ENCODE measurements around the gene TMPRSS9.

TMPRSS9 gene

DNA sequence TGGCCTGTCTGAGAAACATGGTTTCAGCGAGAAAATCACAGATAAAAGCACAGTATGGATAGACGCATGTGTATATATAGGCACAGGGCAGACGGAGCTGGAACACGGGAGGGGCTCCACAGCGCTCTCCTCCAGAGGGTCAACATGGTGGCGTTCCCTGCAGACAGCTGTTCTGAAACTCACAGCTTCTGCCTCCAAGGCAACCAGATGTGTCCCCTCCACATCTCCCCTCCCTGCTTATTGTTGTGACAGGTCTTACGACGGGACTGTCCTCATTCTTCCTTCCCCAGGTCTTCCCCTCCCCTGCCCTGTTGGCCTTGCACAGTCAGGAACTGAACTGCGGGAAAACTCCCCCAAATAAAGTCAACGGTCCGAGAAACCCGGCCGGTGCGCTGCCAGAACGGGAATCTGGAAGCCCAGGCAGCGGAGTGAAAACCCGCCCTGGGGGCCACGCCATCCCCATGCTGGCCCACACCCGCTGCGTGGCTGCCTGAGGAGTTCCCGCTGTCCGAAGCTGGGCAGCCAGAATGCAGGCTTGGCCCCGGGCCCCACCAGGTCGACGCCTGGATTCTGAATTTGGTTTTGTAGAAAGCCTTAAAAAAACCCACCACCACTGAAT, 70.0 kb downstream of the TMPRSS9 start:
- no peak for DNase-seq (ENCODE audit: insufficient read length, low spot score)

DNA sequence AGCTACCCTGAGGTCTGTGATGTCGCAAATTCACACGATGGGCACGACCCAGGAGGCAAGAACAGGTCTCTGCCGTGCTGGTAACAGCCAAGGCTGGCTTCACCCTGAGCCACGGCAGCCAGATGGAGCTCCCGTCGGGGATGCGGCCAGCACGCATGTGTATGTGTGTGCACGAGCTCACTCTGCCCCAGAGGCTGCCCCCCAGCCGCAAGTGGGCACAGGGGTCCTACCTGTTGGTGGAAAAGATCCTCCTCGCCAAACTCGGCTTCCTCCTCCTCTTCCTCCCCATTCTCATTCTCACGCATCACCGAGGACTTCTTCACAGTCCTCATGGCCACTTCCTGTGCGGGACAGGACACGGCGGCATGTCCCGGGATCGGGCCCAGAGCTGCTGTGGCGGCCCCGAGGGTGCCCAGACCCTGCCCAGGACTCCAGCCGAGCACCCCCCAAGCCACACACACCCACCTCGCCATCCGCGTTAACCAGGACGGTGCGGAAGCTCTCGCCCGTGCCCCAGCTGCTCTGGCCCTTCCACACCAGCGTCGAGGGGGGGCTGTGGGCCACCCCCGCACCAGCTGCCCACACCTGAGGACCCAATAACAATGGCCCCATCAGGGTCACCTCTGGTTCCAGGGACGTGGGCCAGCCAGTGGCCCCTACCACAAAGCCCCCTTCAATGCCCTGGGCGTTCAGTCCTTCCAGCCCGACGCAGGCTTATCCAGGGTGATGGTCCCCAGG, 71.4 kb downstream of the TMPRSS9 start:
- FAIRE-seq: no peak
- DNase-seq (ENCODE audit: insufficient read length, low spot score): no peak

More for the DNA sequence above, 70.0 kb downstream of the TMPRSS9 start:
- FAIRE-seq: no peak

DNA sequence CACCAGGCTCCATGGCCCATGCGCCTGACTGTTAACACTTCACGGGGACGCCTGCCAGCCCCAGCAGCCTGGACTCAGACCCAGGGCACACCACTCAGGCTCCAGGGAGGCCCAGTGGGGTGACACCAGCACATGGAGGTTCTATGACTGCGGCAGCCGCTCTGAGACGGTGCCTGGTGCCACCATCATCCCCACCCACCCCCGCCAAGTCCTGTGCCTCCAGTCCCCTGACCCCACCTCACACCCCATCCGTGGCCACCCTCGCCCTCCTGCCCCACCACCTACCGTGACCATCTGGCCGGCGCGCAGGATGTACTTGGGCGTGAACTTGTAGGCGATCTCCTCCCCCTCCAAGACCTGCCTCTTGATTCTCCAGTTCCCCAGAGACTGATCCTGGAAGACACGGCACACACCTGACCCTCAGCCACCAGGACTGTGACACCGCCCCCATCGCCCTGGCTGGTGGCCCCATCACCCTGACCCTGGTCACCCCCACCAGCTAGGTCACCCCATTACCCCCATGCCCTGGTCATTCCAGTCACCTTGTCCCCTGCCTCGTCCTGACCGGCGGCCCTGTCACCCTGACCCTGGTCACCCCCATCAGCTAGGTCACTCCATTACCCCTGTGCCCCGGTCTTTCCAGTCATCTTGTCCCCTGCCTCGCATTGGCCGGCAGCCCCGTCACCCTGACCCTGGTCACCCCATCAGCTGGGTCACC, 72.2 kb downstream of the TMPRSS9 start:
- FAIRE-seq (no peak), DNase-seq (ENCODE audit: insufficient read length, low spot score) (no peak)

DNA sequence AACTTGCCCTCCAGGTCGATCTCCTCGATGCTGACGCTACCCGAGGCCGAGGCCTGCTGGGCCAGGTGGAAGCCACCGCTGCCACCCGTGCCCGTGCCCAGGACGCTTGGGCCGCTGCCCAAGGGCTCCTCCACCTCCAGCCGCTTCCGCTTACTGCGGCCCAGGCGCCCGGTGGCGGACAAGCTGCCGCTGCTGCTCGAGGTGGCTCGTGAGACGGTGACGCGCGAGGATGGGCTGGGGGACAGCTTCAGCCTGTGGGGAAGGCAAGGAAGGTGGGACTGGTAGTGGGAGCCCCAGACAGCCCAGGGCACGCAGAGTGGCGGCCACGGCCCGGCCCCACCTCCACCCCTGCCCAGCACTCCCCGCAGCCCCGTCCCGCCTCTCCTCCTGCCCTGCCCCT, 73.8 kb downstream of the TMPRSS9 start:
- FAIRE-seq (no peak), DNase-seq (ENCODE audit: insufficient read length, low spot score) (no peak)

DNA sequence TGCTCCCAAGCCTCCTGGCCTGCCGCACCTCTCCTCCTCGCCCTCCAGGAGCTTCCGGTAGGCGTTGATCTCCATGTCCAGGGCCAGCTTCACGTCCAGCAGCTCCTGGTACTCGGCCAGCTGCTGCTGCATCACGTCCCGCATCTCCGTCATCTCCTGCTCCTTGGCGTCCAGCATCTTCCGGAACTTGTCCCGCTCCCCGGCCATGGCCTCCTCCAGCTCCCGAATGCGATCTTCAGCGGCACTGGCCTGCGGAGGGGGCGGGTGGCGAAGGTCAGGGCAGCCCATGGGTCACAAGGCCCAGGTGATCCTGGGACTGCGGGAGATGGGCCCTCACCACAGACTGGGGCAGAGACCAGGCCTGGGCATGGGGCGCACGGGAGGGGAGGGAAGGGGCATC, 74.2 kb downstream of the TMPRSS9 start:
- DNase-seq (ENCODE audit: insufficient read length, low spot score) (no peak), FAIRE-seq (no peak)

DNA sequence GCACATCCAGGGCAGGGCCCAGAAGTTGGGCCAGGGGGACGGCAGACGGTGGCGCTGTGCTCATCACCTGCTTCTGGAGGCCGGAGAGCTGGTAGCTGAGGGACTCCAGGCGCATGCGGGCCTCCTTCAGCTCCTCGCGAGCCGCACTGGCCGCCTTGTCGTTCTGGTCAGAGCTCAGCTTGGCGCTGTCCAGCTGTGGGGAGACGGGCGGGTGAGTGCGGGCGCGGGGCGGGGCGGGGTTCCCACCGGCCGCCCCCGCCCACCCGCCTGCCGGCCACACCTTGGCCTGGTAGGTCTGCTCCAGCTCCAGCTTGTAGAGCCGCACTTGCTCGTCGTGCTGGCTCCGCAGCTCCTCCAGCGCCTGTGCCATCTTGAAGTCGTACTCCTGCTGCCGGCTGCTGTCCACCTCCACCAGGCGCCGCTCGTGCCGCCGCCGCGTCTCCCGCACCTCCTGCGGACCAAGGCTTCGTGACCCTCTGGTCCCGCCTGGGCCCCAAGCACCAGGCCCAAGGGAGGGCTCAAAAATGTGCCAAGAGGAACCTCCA, 74.7 kb downstream of the TMPRSS9 start:
- DNase-seq (ENCODE audit: insufficient read length, low spot score): no peak
- FAIRE-seq: no peak

DNA sequence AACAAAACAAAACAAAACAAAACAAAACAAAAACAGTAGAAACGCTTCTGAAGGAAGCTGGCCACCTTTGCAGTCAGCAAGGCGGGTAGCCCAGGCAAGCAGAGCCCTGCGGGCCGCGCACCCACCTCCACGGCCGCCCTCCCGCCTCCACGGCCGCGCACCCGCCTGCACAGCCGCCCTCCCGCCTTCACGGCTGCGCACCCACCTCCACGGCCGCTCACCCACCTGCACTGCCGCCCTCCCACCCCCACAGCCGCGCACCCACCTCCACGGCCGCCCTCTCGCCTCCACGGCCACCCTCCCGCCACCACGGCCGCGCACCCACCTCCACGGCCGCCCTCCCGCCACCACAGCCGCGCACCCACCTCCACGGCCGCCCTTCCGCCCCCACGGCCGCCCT, 76.3 kb downstream of the TMPRSS9 start:
- no peak for FAIRE-seq

DNA sequence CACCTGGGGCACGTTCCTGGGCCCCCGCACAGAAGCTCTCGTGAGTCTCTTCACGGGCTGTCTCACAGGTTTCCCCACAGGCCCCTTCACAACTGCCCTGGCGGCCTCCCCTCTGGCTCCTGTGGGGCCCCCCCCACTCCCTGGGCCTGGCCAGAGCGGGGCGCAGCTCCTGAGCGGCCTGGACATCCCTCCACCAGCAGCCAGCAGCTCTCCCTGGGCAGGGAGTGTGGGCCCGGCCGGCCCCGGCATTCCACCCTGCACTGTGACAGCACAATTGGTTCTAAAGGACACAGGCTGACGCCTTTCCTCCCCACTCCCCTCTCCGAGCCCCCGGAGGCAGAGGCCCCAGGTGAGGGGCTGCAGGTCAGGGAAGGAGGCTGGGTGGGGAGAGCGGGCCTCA, 76.9 kb downstream of the TMPRSS9 start:
- DNase-seq (ENCODE audit: insufficient read length, low spot score): no peak
- FAIRE-seq: no peak

More for the DNA sequence above, 76.3 kb downstream of the TMPRSS9 start:
- no peak for DNase-seq (ENCODE audit: insufficient read length, low spot score)

DNA sequence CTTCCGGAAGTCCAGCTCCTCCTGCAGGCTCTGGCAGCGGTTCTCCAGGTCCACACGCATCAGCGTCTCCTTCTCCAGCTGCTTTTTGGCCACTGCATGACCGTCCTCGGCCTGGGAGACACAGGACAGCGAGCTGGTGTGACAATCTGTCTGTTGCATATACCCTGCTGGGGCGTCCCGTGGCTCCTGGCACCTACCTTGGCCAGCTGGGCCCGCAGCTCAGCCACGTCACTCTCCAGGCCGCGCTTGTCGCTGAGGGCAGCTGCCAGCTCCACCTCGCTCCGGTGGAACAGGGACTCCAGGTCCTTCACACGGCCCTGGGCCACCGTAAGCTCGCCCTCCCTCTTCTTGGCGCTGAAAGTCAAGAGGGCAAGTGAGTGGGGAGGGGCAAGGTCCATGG, 78.1 kb downstream of the TMPRSS9 start:
- no peak for FAIRE-seq
- DNase-seq (ENCODE audit: insufficient read length, low spot score): no peak

DNA sequence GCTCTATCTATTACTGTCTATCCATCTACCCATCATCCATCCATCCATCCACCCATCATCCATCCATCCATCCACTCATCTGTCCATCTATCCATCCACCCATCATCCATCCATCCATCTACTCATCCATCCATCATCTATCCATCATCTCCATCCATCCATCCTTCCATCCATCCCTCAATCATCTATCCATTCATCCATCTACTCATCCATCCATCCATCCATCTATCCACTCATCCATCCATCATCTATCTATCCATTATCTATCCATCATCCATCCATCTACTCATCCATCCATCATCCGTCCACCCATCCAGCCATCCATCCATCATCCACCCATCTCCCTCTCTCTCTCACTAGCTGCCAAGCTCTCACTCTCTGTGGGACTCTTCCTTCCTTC, 80.5 kb downstream of the TMPRSS9 start:
- DNase-seq (ENCODE audit: insufficient read length, low spot score) (no peak), FAIRE-seq (no peak)

DNA sequence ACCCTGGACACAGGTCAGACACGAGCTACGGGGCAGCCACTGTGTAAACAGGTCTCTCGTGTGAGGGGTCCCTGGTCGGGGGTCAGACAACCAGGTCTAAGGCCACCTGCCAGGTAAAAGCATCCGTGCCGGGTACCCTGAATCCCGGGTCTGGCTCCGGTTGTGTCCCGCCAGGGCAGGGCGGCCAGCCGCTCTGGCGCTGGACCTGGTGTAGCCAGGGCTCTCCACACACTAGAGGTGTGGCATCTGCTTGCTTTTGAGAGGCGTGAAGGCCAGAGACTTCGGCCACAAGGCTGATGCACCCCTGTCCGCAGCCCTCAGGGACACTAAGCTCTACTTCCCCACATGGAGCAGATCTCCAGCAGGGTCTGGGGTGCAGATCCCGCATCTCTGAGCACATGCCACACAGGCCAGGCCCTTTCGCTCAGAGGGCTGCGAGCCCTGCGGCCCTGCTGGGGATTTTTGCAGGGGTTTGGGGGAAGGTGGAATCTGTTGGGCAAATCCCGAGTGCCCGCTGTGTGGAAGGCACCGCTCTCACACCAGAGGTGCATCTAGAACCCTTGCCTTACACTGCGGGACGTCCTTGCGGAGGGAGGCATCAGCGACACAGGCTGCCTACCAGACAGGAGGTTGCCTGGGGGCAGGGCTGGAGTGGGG, 81.2 kb downstream of the TMPRSS9 start:
- no peak for FAIRE-seq
- DNase-seq (ENCODE audit: insufficient read length, low spot score): no peak

DNA sequence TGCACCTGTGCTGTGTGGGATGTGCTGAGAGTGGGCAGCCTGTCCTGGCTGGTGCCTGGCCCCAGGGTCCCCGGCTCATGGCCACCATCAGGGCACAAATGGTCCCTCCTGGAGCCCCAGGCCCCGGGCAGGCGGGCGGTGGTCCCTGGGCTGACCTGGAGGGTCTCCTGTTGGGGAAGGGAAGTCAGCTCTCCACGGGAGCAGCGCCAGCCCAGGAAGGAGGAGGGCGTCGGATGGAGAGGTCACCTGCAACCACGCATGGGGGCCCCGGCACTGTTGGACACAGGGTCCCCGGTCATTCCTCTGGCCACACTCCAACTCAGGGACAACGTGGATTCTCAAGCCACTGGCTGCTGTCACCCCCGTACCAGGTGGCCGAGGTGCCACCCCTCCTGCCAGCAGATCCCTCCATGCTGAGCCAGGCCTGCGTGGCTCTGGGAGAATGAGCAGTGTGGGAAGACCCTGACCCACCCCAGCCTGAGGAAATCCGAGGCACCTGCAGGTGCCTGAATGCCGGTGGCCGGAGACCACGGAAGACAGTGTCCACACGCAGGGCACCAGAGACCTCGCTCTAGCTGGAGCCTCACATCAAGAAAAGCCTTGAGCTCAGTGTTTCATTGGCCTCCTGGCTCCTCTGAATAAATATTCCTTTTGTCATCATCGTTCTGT, 83.2 kb downstream of the TMPRSS9 start:
- FAIRE-seq: no peak
- no peak for DNase-seq (ENCODE audit: insufficient read length, low spot score)

DNA sequence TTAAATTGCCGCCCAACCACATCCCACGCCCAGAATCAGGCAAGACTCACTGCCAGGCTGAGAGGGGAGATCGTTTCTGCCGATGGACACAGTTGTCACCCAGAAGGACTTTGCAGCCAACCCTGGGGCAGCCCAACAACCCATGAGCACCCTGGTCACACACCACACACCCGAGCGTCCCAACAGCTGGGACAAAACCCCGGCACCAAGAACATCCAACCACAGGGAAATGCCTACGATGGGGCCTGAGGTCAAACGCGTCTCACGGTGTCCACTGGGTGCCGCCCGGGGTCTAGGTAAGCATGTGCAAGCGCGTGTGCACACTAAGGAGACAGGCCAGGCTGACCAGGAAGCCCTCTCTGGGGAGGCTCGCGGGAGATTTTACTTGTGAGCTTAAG, 83.7 kb downstream of the TMPRSS9 start:
- DNase-seq (ENCODE audit: insufficient read length, low spot score): no peak
- no peak for FAIRE-seq

DNA sequence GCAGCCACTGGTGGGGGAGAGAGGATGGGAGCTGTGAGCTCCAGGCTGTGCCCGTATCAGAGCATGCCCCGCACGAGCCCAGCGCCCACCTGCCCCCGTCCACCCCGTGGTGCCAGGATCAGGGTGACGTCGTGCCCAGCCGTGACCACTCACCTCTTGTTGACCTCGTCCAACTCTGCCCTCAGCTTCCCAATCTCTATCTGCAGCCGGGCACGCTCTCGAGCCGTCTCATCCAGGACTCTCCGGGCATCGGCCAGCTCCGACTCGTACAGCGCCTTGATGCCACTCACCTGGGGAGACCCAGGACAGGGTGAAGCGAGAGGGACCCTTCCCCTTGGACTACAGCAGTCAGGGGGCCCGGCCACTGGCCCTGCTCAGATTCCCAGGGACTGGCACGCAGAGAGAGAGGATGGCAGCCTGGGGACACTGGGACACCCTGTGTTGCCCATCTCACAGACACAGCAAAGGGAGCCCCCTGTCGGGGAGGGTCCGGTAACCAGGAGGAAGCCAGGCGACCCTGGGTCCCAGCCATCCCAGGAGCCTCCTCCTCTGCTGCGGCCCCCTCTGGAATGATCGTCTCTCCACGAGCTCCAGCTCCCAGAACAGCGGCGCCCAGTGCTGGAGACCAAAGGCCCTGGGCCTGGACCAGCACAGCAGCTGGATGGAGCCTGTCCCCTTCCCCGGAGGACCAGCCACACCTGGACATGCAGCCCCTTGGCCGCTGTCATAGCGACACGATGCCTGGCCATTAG, 84.4 kb downstream of the TMPRSS9 start:
- DNase-seq (ENCODE audit: insufficient read length, low spot score): no peak
- no peak for FAIRE-seq

DNA sequence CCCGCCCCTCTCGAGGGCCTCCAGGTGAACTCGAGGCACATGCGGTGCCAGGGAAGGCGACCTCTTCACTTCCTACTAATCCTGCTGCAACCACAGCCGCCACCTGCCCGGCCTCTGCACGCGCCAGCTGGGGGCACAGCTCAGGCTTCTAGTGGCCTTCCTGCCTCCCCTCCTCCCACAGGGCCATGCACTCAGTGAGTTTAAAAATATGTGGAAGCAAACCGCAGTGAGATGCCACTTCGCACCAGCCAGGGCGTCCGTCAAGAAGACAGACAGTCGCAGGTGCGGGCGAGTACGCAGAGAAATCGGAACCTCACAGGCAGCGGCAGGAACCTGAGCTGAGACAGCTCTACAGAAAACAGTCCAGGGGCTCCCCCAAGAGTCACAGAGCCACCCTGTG, 86.3 kb downstream of the TMPRSS9 start:
- no peak for DNase-seq (ENCODE audit: insufficient read length, low spot score)
- no peak for FAIRE-seq

DNA sequence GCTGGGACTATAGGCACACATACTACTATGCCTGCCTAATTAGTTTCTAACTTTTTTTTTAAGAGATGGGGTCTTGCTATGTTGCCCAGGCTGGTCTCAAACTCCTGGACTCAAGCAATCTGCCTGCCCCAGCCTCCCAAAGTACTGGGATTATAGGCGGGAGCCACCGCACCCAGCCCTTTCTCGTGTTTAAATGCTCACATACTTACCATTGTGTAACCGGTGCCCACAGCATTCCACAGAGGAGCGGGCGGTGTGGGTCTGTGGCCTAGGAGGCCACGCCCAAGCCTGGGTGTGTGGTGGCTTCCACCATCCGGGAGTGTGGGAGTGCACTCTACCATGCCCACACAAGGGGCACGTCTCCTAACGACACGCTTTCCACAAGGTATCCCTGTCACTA, 89.0 kb downstream of the TMPRSS9 start:
- DNase-seq (ENCODE audit: insufficient read length, low spot score): no peak
- no peak for FAIRE-seq

DNA sequence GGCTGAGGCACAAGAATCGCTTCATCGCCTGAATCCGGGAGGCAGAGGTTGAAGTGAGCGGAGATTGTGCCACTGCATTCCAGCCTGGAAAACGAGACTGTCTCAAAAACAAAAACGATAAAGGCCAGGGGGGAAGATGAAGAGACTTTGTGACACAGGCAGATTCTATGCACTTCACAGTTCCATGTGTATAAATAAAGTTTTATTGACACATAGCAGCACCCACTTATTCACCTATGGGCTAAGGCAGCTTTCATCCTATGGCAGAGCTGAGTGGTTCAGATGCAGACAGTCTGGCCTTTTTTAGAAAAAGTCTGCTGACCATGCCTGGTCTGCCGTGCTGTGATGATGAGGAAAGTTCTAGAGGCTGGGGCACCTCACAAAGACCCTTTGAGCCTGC, 91.1 kb downstream of the TMPRSS9 start:
- DNase-seq (ENCODE audit: insufficient read length, low spot score): no peak
- FAIRE-seq: no peak

DNA sequence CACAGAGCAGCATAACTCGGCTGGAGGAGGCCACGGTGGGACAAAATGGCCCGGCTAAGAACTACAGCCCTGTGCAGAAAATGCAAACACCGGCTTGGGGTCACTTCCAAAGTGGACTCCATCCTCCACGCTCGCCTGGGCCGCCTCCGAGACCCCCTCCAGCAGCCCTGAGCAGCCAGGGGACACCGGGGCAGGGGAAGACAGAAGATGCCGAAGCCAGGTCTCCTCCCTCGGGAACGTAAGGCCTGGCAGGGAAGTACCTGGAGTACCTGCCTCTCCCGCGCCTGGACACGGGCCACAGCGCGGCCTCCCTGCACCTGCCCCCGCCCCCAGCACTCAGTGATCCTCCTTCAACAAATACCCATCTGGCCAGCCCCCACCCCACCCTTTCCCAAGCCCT, 91.7 kb downstream of the TMPRSS9 start:
- DNase-seq (ENCODE audit: insufficient read length, low spot score) (no peak), FAIRE-seq (no peak)

DNA sequence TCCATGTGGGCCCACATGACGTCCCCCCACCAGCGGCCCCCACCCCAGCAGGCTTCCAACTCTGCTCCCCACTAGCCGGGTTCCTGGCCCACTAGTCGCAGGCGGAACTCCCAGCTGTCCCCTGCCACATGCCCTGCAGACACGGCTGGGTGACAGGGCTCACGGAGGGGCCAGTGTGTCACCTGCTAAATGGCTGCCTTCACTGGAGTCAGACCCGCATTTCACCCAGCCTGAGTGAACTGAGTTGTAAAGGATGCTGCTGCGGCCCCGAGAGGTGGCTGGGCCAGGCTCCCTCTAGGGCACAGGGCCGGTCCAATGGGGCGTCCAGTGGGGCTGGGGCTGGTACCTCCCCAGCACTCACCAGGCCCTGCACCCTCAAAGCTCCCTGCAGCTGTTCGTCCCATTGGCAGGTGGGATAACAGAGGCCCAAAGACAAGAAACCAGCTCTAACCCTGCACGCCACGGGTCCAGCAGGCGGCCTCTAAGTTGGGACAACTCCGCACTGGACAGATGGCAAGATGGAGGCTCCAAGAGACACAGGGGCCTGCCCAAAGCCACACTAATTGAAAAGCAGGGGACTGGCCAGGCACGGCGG, 93.5 kb downstream of the TMPRSS9 start:
- DNase-seq (ENCODE audit: insufficient read length, low spot score) (no peak), FAIRE-seq (no peak)
